Kidney (tissue), 14 donors: ENCODE measurements around the gene CWC22. TPM values are rescaled to one million over a fixed set of nuclear protein-coding genes. Genes with fewer than 3 reads are reported as not detected.

ENCODE experiments used
- DNase-seq, 5 donors: peaks; one replicate each; pipeline ENCODE4 v3.0.0-alpha.2; 2013 to 2020
- FAIRE-seq: peaks from 2 replicates; lab custom pipeline; 2012; peaks lifted over from hg19 to GRCh38; lab: Jason Lieb, UNC
- H3K27ac ChIP-seq, 2 donors: one replicate each; pipeline ENCODE4 v1.7.0; 2013; ENCODE audit warnings: low read depth in 2 of 2, low read length in 2 of 2, inconsistent platforms in 1 of 2
- H3K27me3 ChIP-seq: one replicate; pipeline ENCODE4 v1.7.1; 2013; ENCODE audit warnings: low read length, inconsistent platforms; ENCODE audit not compliant: control insufficient read depth, insufficient read depth
- H3K36me3 ChIP-seq, 3 donors: one replicate each; pipeline versions ENCODE4 v1.7.0 to v1.7.1; 2013; ENCODE audit warnings: low read length in 3 of 3, control low read depth in 1 of 3, inconsistent platforms in 1 of 3; ENCODE audit not compliant: insufficient read depth in 3 of 3, control insufficient read depth in 2 of 3
- H3K4me1 ChIP-seq, 3 donors: one replicate each; pipeline versions ENCODE4 v1.7.0 to v1.7.1; 2013; ENCODE audit warnings: low read length in 3 of 3, inconsistent platforms in 1 of 3, low read depth in 1 of 3; ENCODE audit not compliant: control insufficient read depth in 2 of 3, insufficient read depth in 2 of 3
- H3K4me3 ChIP-seq, 3 donors: one replicate each; pipeline versions ENCODE4 v1.7.0 to v1.8.1; 2013; ENCODE audit warnings: low read length in 3 of 3, control low read depth in 1 of 3, inconsistent platforms in 1 of 3
- H3K9ac ChIP-seq, 3 donors: one replicate each; pipeline versions ENCODE4 v1.7.0 to v1.7.1; 2013; ENCODE audit warnings: low read length in 3 of 3, control low read depth in 1 of 3, inconsistent platforms in 1 of 3
- H3K9me3 ChIP-seq, 3 donors: one replicate each; pipeline versions ENCODE4 v1.7.0 to v1.7.1; 2013; ENCODE audit warnings: low read length in 3 of 3, control low read depth in 1 of 3, inconsistent platforms in 1 of 3; ENCODE audit not compliant: control insufficient read depth in 2 of 3, insufficient read depth in 1 of 3
- CTCF ChIP-seq: IDR thresholded peaks from 3 replicates; pipeline ENCODE4 v1.5.1; 2012; ENCODE audit warnings: mild to moderate bottlenecking, moderate library complexity, borderline replicate concordance; ENCODE audit not compliant: insufficient read depth; ENCODE audit errors: extremely low read depth
- intact Hi-C: fragments of 100-400 bp; cut with DNase I; formaldehyde crosslinking; loops from one replicate; pipeline ENCODE4 v1.11.1; 2022
- polyA plus RNA-seq: library from polyadenylated mRNA; stranded (reverse); fragments of 350-450 nt; fragmentation: Illumina TruSeq; extraction: RNeasy Lipid Tissue Mini Kit (QIAGEN cat#74804); gene quantifications from one replicate; pipeline ENCODE4 v1.2.3, GENCODE V29; 2014; ENCODE audit warnings: low read depth, low replicate concordance; ENCODE audit not compliant: insufficient read depth
- total RNA-seq: library from RNA; stranded (reverse); fragmentation: NEBNext Ultra II Directional; extraction: Animal tissue kit (Norgen Biotek cat#: 25700); gene quantifications from one replicate; pipeline ENCODE4 v1.2.1, GENCODE V29; 2021
- donor health status: control.
- donor health status: control.
- donor health status: control.
- donor health status: control.
- donor health status: control.
- donor health status: DM: yes; HTN: yes; CAD: no.
- donor health status: Normal renal cell carcinoma (clear cell type).

CWC22 gene
- total and polyA plus RNA-seq, 2 donors from 2014 or later = 10.3 to 20.6 TPM

- H3K36me3 ChIP-seq = no peaks in the 10 kb centered on the region
- H3K9me3 ChIP-seq = no peaks in the 10 kb centered on the region
- H3K4me3 ChIP-seq = no peak overlapping the region
- TF ChIP-seq CTCF = no peak
- FAIRE-seq (no peak), DNase-seq (peak in 2 of 5 donors; percentile 3 to 7)
- no peaks in the 10 kb centered on the region for H3K27me3 ChIP-seq
- H3K4me1 ChIP-seq = no peaks in the 10 kb centered on the region
- no peak overlapping the region for H3K9ac ChIP-seq
- H3K27ac ChIP-seq = no peak overlapping the region
- intact Hi-C loops = no loop called here
Measured at GRCh38 chr2:179898873-179899272, 108.2 kb downstream of the CWC22 start.

Other genes starting within 250 kb of the CWC22 start
- 10.9 TPM for gene ZNF385B, start 145.7 kb downstream of the CWC22 start, total RNA-seq
- gene ZNF385B, start 145.7 kb downstream of the CWC22 start, polyA plus RNA-seq = 5.9 TPM